ENCODE measurements around the gene CNIH3. TPM values are rescaled to one million over a fixed set of nuclear protein-coding genes. Genes with fewer than 3 reads are reported as not detected.

Gene CNIH3
- total and polyA plus RNA-seq, 8 donors: 0.45 to 18.7 (median 3.1) TPM; not detected in 1

GRCh38 chr1:224587051-224587450 is 29.1 kb upstream of the CNIH3 start:
- H3K9me3 ChIP-seq: no peaks in the 10 kb centered on the region
- H3K36me3 ChIP-seq: no peaks in the 10 kb centered on the region
- intact Hi-C loops (cut with DNase I; ENCODE audit: low total_unique reads): no loop called here
- TF ChIP-seq, protein P1, sequence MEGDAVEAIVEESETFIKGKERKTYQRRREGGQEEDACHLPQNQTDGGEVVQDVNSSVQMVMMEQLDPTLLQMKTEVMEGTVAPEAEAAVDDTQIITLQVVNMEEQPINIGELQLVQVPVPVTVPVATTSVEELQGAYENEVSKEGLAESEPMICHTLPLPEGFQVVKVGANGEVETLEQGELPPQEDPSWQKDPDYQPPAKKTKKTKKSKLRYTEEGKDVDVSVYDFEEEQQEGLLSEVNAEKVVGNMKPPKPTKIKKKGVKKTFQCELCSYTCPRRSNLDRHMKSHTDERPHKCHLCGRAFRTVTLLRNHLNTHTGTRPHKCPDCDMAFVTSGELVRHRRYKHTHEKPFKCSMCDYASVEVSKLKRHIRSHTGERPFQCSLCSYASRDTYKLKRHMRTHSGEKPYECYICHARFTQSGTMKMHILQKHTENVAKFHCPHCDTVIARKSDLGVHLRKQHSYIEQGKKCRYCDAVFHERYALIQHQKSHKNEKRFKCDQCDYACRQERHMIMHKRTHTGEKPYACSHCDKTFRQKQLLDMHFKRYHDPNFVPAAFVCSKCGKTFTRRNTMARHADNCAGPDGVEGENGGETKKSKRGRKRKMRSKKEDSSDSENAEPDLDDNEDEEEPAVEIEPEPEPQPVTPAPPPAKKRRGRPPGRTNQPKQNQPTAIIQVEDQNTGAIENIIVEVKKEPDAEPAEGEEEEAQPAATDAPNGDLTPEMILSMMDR (IDR thresholded peaks at IDR 0.05): no peak
- no peak for TF ChIP-seq POLR2A (IDR thresholded peaks at IDR 0.05)
- no peak for TF ChIP-seq POLR2AphosphoS5 (IDR thresholded peaks at IDR 0.05)
- no peak for TF ChIP-seq EP300 (IDR thresholded peaks at IDR 0.05)
- no peak overlapping the region for H3K27ac ChIP-seq
- H3K27me3 ChIP-seq: no peaks in the 10 kb centered on the region
- no peak overlapping the region for H3K4me3 ChIP-seq
- H3K4me1 ChIP-seq: no peaks in the 10 kb centered on the region
- no peak for DNase-seq
- 81 to 88% (median 87%) methylated on average over 3 of the region's 3 CpGs for WGBS, 5 donors

GRCh38 chr1:224588515-224588914 is 27.6 kb upstream of the CNIH3 start:
- intact Hi-C loops (cut with DNase I; ENCODE audit: low total_unique reads): no loop called here
- DNase-seq: no peak

DNA sequence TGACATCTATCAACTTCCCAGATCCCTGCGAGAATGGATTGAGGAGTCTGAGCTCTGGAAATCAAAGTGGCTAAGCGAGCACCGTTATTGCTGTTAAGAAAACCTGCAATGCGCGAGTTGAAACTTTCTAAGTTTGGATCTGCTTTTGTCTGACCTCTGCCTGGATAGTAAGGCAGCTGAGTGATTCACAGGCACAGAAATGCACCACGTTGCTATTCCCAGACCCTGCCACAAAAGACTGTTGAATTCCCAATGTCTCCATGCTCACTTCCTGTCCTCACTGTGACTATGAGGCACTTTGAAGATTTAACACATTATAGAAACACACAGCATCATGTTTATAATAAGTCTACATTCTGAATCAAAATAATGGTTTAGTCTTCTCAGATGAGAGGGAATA is 27.1 kb upstream of the CNIH3 start:
- intact Hi-C loops (cut with DNase I; ENCODE audit: low total_unique reads): no loop called here
- H3K4me3 ChIP-seq: no peak overlapping the region
- peaks cover 0 to 9% (median 0%) of the 10 kb centered on the region in 4 donors for H3K4me1 ChIP-seq
- TF ChIP-seq, protein P1 (IDR thresholded peaks at IDR 0.05): no peak
- no peak for TF ChIP-seq EP300 (IDR thresholded peaks at IDR 0.05)
- TF ChIP-seq POLR2AphosphoS5 (IDR thresholded peaks at IDR 0.05): no peak
- TF ChIP-seq POLR2A (IDR thresholded peaks at IDR 0.05): no peak
- no peak for DNase-seq
- 61 to 81% (median 80%) methylated on average over 6 of the region's 6 CpGs for WGBS, 5 donors
- no peak overlapping the region for H3K27ac ChIP-seq
- H3K27me3 ChIP-seq: no peaks in the 10 kb centered on the region
- no peaks in the 10 kb centered on the region for H3K36me3 ChIP-seq
- no peaks in the 10 kb centered on the region for H3K9me3 ChIP-seq

More at GRCh38 chr1:224588515-224588914, 27.6 kb upstream of the CNIH3 start:
- H3K27me3 ChIP-seq: no peaks in the 10 kb centered on the region
- peaks cover 0 to 9% (median 0%) of the 10 kb centered on the region in 4 donors for H3K4me1 ChIP-seq
- no peak overlapping the region for H3K4me3 ChIP-seq
- 75 to 94% (median 83%) methylated on average over 1 of the region's 1 CpG for WGBS, 5 donors
- H3K9me3 ChIP-seq: no peaks in the 10 kb centered on the region
- no peaks in the 10 kb centered on the region for H3K36me3 ChIP-seq
- no peak overlapping the region for H3K27ac ChIP-seq
- TF ChIP-seq POLR2A (IDR thresholded peaks at IDR 0.05) (no peak), POLR2AphosphoS5 (IDR thresholded peaks at IDR 0.05) (no peak), EP300 (IDR thresholded peaks at IDR 0.05) (no peak)
- TF ChIP-seq, protein P1 (IDR thresholded peaks at IDR 0.05): no peak

DNA sequence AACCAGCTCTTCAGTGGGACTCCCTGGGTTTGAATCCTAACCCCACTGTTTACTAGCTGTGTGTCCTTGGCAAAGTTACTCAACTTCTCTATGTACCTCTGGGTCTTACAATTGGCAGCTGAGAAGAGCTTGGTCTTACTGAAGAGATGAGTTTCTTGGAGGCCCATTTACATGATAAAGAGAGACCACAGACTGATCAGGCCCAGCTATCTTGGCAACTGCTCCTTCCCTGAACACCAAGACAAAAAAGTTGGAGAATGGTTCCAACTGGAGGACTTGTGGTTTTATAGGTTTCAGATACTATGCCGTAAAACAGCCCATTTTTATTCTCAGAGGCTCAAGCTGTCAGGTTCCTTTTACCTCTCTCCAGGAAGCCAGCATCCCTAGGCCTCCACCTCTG is 24.8 kb upstream of the CNIH3 start:
- Histone ChIP-seq H3K36me3 (no peaks in the 10 kb centered on the region), H3K9me3 (no peaks in the 10 kb centered on the region), H3K27me3 (no peaks in the 10 kb centered on the region), H3K27ac (no peak overlapping the region), H3K4me3 (no peak overlapping the region), H3K4me1 (peaks cover 0 to 9% (median 0%) of the 10 kb centered on the region in 4 donors)
- DNase-seq: no peak
- intact Hi-C loops (cut with DNase I; ENCODE audit: low total_unique reads): no loop called here
- WGBS, 5 donors: 90 to 94% (median 93%) methylated on average over 1 of the region's 1 CpG
- TF ChIP-seq, protein P1 (IDR thresholded peaks at IDR 0.05): no peak
- no peak for TF ChIP-seq EP300 (IDR thresholded peaks at IDR 0.05)
- no peak for TF ChIP-seq POLR2A (IDR thresholded peaks at IDR 0.05)
- no peak for TF ChIP-seq POLR2AphosphoS5 (IDR thresholded peaks at IDR 0.05)
